HUES64 (cell line): ENCODE measurements around the gene ZNF519.

Experiments used
- H3K27ac ChIP-seq: 2 replicates; pipeline ENCODE4 v1.7.0; 2013; ENCODE audit warnings: low read depth, low read length, inconsistent platforms
- H3K27me3 ChIP-seq: 2 replicates; pipeline ENCODE4 v1.6.1; 2013; ENCODE audit warnings: mild to moderate bottlenecking, low read length; ENCODE audit not compliant: insufficient read depth
- H3K36me3 ChIP-seq: 2 replicates; pipeline ENCODE4 v1.6.1; 2013; ENCODE audit warnings: mild to moderate bottlenecking, low read length; ENCODE audit not compliant: insufficient read depth
- H3K4me1 ChIP-seq: 2 replicates; pipeline ENCODE4 v1.6.1; 2013; ENCODE audit warnings: mild to moderate bottlenecking, low read length, moderate library complexity; ENCODE audit not compliant: insufficient read depth
- H3K4me3 ChIP-seq: 2 replicates; pipeline ENCODE4 v1.5.1; 2013; ENCODE audit warnings: mild to moderate bottlenecking, low read length, moderate library complexity
- H3K9ac ChIP-seq: 2 replicates; pipeline ENCODE4 v1.6.1; 2013; ENCODE audit warnings: mild to moderate bottlenecking, low read depth, low read length
- H3K9me3 ChIP-seq: 2 replicates; pipeline ENCODE4 v1.6.1; 2013; ENCODE audit warnings: low read depth, low read length; ENCODE audit not compliant: insufficient read depth
- WGBS: fragments of 150-250, 120-280 bp; methylation state at CpG from one replicate; pipeline ENCODE4 v1.1.7; 2013; ENCODE audit warnings: missing lambda C conversion rate; 5-methylcytosine and 5-hydroxymethylcytosine counted together

The ZNF519 gene

GRCh38 chr18:14117606-14118005 lies 14.6 kb downstream of the ZNF519 start:
- Histone ChIP-seq H3K36me3 (peaks cover 51% of the 10 kb centered on the region), H3K9ac (no peak overlapping the region), H3K9me3 (peaks cover 12% of the 10 kb centered on the region; the same call in 1 of the 2 replicates), H3K4me3 (no peak overlapping the region), H3K27ac (no peak overlapping the region), H3K4me1 (0 out of 2 replicates have a peak, but pooled peaks cover 7% of the 10 kb centered on the region), H3K27me3 (no peaks in the 10 kb centered on the region)
- WGBS = 98% methylated on average over 1 of the region's 2 CpGs

GRCh38 chr18:14106906-14107305 lies 25.3 kb downstream of the ZNF519 start:
- H3K27ac ChIP-seq = no peak overlapping the region
- no peak overlapping the region for H3K9ac ChIP-seq
- no peaks in the 10 kb centered on the region for H3K4me1 ChIP-seq
- H3K9me3 ChIP-seq = peaks cover 68% of the 10 kb centered on the region
- H3K4me3 ChIP-seq = no peak overlapping the region
- 98% methylated on average over 3 of the region's 3 CpGs for WGBS
- no peaks in the 10 kb centered on the region for H3K27me3 ChIP-seq
- H3K36me3 ChIP-seq = peaks cover 53% of the 10 kb centered on the region

- H3K36me3 ChIP-seq = peaks cover 69% of the 10 kb centered on the region
- H3K27me3 ChIP-seq = no peaks in the 10 kb centered on the region
- H3K4me1 ChIP-seq = no peaks in the 10 kb centered on the region
- 89% methylated on average over 3 of the region's 5 CpGs for WGBS
- H3K9me3 ChIP-seq = peaks cover 63% of the 10 kb centered on the region
- H3K9ac ChIP-seq = no peak overlapping the region
- H3K4me3 ChIP-seq = no peak overlapping the region
- no peak overlapping the region; the same call in 1 of the 2 replicates for H3K27ac ChIP-seq
These were observed 27.1 kb downstream of the ZNF519 start for GRCh38 chr18:14104906-14105748.

- H3K9ac ChIP-seq = no peak overlapping the region
- 100% methylated on average over 2 of the region's 2 CpGs for WGBS
- H3K4me3 ChIP-seq = no peak overlapping the region
- no peaks in the 10 kb centered on the region for H3K27me3 ChIP-seq
- peaks cover 70% of the 10 kb centered on the region for H3K36me3 ChIP-seq
- H3K4me1 ChIP-seq = no peaks in the 10 kb centered on the region
- no peak overlapping the region for H3K27ac ChIP-seq
- peaks cover 58% of the 10 kb centered on the region for H3K9me3 ChIP-seq
These were observed 28.0 kb downstream of the ZNF519 start for GRCh38 chr18:14104201-14104600.

GRCh38 chr18:14100503-14101286 lies 31.5 kb downstream of the ZNF519 start:
- no peak overlapping the region for H3K9ac ChIP-seq
- H3K9me3 ChIP-seq = peaks cover 31% of the 10 kb centered on the region
- no peaks in the 10 kb centered on the region for H3K27me3 ChIP-seq
- H3K4me1 ChIP-seq = no peaks in the 10 kb centered on the region
- H3K27ac ChIP-seq = no peak overlapping the region
- no peak overlapping the region for H3K4me3 ChIP-seq
- WGBS = 95% methylated on average over 3 of the region's 4 CpGs
- peaks cover 66% of the 10 kb centered on the region for H3K36me3 ChIP-seq

- H3K4me3 ChIP-seq = no peak overlapping the region
- H3K9me3 ChIP-seq = peaks cover 12% of the 10 kb centered on the region
- H3K27ac ChIP-seq = no peak overlapping the region
- WGBS = 96% methylated on average over 6 of the region's 6 CpGs
- peaks cover 48% of the 10 kb centered on the region for H3K36me3 ChIP-seq
- H3K4me1 ChIP-seq = no peaks in the 10 kb centered on the region
- H3K9ac ChIP-seq = no peak overlapping the region
- H3K27me3 ChIP-seq = no peaks in the 10 kb centered on the region
These were observed 33.8 kb downstream of the ZNF519 start for GRCh38 chr18:14098428-14098827.

- peaks cover 5% of the 10 kb centered on the region for H3K9me3 ChIP-seq
- H3K27me3 ChIP-seq = no peaks in the 10 kb centered on the region
- H3K4me1 ChIP-seq = 0 out of 2 replicates have a peak, but pooled peaks cover 3% of the 10 kb centered on the region
- no peak overlapping the region for H3K4me3 ChIP-seq
- 94% methylated on average over 2 of the region's 2 CpGs for WGBS
- H3K27ac ChIP-seq = no peak overlapping the region
- peaks cover 46% of the 10 kb centered on the region for H3K36me3 ChIP-seq
- H3K9ac ChIP-seq = no peak overlapping the region
These were observed 34.5 kb downstream of the ZNF519 start for GRCh38 chr18:14097761-14098160.

GRCh38 chr18:14093307-14093915 lies 38.8 kb downstream of the ZNF519 start:
- Histone ChIP-seq H3K27me3 (no peaks in the 10 kb centered on the region), H3K27ac (no peak overlapping the region), H3K36me3 (peaks cover 20% of the 10 kb centered on the region), H3K9me3 (peaks cover 3% of the 10 kb centered on the region; the same call in 1 of the 2 replicates), H3K9ac (no peak overlapping the region), H3K4me3 (no peak overlapping the region), H3K4me1 (peaks cover 7% of the 10 kb centered on the region; the same call in 1 of the 2 replicates)
- WGBS = 89% methylated on average over 1 of the region's 1 CpG

- no peak overlapping the region for H3K27ac ChIP-seq
- no peak overlapping the region for H3K4me3 ChIP-seq
- H3K36me3 ChIP-seq = peaks cover 20% of the 10 kb centered on the region
- no peak overlapping the region for H3K9ac ChIP-seq
- H3K9me3 ChIP-seq = peaks cover 3% of the 10 kb centered on the region; the same call in 1 of the 2 replicates
- WGBS = 89% methylated on average over 6 of the region's 7 CpGs
- H3K27me3 ChIP-seq = no peaks in the 10 kb centered on the region
- peaks cover 7% of the 10 kb centered on the region; the same call in 1 of the 2 replicates for H3K4me1 ChIP-seq
These were observed 39.5 kb downstream of the ZNF519 start for GRCh38 chr18:14092625-14093306.

GRCh38 chr18:14089781-14090180 lies 42.5 kb downstream of the ZNF519 start:
- Histone ChIP-seq H3K27ac (no peak overlapping the region), H3K27me3 (no peaks in the 10 kb centered on the region), H3K9ac (no peak overlapping the region), H3K4me3 (no peak overlapping the region), H3K9me3 (no peaks in the 10 kb centered on the region), H3K4me1 (peaks cover 7% of the 10 kb centered on the region; the same call in 1 of the 2 replicates), H3K36me3 (no peaks in the 10 kb centered on the region)
- 95% methylated on average over 10 of the region's 10 CpGs for WGBS
